Stimulated activated CD8-positive, alpha-beta memory T cell treated with anti-CD3 and anti-CD28 coated beads, Interleukin-15, amount 100 ng/mL, for 24 hours (primary cell): ENCODE measurements around the gene HEXD.
A peak's percentile ranks its signal among the peaks of the same experiment; 100 is the strongest.
"Not testable (repeated sequence)": the region's sequence is repeated elsewhere in the genome, so short reads cannot be mapped to it uniquely, and the experiment has no call there.

Experiments
- DNase-seq: peaks from one replicate; pipeline ENCODE4 v3.0.0-alpha.2; 2020; ENCODE audit warnings: low read depth

Gene HEXD

DNA sequence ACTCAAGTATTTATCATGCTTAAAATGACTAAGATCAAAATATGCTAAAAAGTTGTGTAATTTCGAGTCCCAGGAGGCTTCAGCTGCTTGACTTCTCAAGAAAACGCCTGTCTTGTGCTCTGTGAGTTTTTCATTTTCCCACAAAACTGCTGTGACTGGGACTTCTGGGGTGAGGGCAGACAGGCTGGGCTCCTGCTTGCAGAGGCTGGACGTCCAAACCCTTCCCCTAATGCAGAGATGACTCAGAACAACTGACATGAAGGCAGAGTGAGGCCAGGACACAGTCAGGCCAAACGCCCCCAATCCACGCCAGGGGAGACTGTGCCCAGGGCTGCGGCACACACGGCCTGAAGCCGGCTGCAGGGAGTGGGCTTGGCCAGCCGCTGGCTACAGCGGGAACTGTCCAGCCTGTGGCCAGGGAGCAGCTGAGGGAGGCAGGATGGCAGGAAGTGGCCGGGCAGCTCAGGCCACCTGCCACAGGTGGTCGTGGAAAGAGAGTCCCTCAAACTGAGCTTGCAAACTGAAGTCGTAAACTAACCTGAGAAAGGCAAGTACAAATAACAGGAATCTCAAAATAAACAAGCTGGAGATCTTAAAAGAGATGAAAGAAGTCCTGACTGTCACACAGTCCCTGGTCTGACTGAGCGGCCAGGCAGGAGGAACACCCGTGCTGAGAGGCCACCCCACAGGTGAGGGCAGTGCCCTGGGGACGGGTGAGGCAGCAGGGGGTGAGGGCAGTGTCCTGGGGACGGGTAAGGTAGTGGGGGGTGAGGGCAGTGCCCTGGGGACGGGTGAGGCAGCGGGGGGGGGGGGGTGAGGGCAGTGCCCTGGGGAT, 21.3 kb upstream of the HEXD start:
- DNase-seq, result no peak

DNA sequence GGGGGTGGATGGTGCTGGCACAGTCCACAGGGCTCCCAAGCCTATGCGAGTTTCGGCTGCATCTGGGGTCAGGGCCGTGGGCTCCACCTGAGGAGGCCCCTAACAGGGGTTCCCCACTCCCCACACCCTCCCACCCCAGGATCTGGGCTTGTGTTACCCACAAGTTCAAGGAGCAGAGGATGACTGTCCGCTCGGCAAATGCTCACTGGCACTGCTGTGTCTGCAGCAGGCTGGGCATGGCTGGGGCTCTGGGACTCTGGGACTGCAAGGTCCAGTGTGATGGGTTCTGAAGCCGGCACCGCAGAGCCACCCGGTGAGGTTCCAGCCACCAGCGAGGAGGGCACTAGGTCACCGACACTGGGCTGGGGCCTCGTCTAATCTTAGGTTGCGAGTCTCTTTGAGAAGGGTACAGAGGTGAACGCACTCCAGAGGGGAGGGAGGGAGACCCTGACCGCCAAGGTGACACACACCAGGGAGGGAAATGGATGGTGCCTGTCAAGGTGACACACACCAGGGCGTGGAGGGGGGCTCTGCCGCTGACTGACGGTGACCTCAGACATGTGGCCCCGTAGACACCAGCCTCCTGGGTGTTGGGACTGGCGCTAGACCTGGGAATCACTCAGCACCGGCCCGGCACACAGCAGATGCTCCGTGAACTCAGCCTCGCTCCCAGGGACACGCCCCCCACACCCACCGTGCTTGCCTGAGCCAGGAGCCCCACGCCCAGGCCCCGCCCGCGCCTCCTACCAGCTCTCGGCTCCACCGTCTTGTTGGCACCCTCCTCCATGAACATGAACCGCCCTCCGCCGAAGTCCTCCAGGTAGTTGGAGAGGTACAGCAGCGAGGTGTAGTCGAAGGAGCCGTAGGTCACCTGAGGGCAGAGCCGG, 20.5 kb upstream of the HEXD start:
- DNase-seq, result no peak

DNA sequence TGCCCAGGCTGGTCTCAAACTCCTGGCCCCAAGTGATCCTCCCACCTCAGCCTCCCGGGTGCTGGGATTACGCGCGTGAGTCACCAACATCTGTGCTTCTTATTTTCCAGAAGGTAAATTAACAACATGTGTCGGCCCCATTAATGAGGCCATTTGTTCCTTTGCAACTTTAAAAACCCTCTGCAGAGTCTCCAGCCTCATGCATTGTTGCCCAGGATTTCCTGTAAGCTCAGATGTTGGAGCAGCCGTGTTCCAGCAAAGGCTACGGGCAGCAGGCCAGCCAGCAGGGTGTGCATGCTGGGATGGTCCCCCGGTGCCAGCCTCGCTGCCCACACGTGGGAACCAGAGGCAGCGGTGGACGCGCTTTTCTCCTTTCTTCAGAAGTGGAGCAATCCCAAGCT, 19.1 kb upstream of the HEXD start:
- no peak for DNase-seq

DNA sequence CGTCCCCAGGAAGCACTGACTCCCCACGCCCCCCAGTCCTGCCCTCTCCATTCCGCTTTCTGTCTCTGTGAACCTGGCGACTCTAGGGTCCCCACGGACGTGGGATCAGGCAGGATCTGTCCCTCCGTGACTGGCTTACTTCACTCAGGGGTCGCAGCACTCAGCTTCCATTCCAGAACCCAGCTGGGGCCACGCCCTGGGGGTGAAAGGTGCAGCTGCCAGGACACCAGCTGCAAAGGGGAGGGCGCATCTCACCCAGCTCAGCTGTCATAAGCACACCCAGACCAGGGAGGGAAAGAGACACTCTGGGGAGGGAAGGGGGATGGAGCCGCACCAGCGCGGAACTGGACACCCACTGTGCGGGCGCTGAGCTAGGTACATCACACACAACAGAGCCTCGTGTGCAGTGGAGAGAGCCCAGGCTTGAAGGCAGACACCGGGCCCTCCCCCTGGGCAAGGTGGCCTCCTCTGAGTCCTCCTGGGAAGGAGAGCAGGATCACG, 18.5 kb upstream of the HEXD start:
- no peak for DNase-seq

DNA sequence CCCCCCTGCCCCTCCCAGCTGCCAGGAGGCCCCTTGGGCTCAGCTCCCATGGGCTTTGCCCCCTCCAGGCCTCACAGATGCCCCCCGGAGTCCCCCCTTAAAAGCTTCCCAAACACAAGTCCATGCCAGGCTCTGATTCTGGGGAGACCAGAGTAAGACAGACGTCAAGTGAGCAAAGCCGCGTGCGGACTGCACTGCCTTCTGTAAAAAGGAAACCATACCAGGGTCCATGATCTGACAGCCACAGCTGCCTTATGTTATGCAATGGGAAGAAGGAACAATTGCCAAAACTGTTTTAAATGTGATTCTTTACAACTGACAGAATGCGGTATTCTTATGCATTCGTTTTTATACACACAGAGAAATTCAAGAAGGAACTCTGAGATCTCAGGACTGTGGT, 17.9 kb upstream of the HEXD start:
- no peak for DNase-seq

DNA sequence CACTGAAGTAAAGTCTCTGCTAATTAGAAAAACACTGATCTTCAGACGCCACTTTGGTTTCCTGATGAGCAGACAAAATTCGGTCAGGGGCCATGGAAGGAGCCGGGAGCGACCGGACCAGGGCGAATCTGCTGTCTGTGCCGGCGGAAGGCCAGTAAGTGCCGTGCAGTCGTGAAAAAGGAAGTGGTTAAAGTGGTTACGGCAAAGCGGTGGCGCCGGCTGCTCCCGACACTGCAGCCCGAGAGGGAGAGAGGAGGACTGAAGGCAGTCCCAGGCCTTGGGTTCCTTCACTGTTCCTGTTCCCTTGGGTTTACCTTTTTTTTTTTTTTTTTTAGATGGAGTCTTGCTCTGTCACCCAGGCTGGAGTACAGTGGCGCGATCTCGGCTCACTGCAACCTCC, 17.3 kb upstream of the HEXD start:
- peak; percentile 22 for DNase-seq

DNA sequence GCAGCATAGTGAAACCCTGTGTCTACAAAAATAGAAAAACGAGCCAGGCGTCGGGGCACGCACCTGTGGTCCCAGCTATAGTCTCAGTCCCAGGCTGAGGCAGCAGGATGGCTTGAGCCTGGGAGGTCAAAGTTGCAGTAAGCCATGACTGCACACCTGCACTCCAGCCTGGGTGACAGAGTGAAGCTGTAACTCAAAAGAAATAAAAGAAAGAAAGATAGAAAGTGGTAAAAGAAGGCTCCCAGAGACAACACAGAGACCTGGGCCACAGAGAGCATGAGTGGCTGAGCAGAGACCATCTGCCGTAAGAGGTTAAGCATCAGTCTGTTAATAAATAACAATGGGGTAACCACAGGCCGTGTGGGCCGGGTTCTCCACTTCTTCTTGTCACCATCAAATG, 15.3 kb upstream of the HEXD start:
- DNase-seq, result no peak

DNA sequence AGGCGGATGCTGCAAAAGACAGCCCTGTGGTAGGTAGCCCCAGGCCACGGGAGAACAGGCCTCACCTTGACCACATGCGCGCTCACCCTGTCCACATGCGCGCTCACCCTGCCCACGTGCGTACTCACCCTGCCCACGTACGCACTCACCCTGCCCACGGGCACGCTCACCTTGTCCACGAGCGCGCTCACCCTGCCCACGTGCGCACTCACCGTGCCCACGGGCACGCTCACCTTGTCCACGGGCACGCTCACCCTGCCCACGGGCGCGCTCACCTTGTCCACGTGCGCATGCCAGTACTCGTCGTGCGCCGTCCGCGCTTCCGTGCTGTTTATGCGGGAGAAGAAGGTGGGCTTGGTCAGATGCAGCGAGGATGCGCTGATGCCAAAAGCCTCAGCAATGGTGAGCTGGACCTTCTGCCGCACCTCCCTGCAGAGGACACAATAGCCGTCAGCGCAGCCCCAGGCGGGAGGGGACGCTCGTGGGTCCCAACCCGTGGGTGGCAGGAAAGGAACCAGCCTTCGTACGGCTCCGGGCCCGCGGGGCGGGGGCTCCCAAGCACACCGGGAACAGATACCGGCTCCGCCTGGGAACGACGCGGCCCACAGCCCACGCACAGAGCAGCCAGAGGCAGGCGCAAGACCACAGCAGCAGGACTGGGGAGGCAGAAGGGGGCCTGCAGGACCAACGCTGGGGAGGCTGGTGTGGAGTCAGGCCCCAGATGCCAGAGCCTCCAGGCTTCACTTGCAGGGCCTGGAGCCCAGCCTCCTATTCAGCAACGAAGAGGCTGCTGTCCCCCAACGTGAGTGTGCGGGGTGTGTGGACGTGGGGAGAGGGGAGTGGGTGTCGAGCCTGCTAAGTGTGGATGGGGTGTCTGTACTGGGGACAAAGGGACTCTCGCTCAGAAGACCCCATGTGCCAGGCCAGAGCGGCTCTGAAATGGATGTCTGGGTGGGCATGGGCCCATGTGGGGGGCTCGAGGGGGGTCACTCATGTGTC, 14.2 kb upstream of the HEXD start:
- no peak for DNase-seq

DNA sequence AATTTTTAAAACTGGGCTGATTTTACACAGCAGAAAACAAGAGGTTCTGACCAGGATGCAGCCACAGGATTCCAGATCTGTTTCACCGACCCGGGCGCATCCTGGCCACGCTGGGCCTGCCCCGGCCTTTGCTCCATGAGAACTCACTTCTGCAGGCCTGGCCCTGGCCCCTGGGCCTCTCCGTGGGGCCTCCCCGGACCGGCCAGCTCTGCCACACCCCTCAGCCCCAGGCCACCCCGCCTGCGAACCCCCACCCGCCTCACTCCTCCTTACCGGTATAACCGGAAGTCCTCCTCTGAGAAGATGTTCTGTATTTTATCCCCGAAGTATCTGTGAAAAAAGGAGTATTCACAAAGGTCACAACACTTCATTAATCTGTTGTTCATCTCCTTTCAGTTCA, 13.1 kb upstream of the HEXD start:
- DNase-seq, result no peak

DNA sequence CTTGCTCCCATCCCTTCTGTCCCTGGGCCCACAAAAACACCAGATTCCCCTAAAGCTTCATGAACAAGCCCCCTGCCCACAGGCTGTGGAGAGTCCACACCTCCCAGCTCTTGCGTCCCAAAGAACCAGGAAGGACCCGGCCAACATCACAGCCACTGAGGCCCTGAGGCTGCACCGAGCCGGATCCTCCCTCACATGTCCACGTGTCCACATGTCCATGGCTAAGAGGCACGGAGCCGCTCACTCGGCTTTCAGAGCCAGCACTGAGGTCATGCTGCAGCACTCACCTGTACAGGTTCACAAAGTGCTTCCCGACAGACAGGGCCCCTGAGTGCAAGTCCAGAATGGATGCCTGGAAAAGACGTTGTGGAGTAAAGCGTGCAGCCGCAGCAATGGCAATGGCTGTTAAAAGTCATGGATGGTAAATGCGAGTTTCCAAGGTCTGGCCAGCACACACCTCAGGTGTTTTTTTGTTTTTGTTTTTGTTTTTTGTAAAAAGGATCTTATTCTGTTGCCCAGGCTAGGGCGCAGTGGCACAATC, 11.9 kb upstream of the HEXD start:
- DNase-seq, result no peak

DNA sequence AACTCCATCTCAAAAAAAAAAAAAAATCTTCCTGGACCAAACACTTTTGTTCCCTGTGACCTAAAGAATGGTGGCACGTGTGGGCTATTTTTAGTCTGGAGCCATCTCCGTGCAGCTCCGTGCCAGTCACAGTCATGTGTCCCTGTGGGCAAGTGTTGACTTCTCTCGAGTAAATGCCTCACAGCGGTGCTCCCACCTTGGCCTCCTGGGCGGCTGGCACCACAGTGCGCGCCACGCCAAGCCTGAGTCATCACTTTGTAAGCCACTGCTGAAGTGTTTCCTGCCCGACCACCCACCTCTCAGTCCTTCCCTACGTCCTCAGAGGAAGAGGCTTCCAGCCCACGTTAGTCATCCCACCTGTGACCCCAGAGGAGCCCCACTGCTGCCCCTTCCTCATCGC, 10.9 kb upstream of the HEXD start:
- no peak for DNase-seq

DNA sequence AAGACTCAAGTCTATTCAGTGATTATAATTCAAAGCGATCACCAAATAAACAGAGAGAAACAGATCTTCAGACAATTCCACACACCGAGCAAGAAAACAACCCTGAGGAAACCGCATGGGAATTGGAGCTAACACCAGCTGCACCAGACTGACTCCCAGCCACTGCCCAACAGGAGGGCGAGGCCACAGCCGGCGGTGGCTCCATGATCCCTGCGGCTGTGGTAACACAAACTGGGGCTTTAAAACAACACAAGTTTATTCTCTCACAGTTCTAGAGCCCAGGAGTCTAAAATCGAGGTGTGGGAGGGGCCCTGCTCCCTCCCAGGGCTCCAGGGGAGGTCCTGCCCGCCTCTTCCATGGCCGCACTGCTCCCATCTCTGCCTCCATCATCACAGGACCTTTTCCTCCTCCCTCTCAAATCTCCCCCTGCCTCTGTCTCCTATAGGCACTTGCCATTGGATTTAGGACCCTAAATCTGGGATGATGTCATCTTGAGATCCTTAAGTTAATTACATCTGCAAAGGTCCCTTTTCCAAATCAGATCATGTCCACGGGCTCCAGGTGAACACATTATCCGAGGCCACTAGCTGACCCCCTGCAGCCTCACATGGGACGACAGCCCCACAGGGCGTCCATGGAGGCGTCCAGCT, 9.7 kb upstream of the HEXD start:
- no peak for DNase-seq

DNA sequence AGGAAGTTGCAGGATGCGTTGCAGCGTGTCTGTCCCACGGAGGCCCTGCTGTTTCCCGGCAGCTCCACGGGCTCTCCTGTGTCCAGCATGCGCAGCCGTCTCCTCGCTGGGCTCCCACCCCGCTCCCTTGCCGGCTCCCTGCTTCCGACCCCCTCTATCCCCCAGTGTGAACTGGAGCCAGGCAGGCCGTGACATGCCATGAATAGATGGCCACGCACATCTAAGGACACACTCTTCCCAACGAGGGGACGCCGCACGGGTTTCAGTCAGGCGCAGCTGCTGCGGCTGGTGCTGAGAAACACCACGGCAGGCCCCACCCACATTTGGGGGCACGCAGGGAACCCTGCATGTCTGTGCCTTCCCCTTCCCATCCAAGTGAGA, 9.2 kb upstream of the HEXD start:
- DNase-seq, result no peak

DNA sequence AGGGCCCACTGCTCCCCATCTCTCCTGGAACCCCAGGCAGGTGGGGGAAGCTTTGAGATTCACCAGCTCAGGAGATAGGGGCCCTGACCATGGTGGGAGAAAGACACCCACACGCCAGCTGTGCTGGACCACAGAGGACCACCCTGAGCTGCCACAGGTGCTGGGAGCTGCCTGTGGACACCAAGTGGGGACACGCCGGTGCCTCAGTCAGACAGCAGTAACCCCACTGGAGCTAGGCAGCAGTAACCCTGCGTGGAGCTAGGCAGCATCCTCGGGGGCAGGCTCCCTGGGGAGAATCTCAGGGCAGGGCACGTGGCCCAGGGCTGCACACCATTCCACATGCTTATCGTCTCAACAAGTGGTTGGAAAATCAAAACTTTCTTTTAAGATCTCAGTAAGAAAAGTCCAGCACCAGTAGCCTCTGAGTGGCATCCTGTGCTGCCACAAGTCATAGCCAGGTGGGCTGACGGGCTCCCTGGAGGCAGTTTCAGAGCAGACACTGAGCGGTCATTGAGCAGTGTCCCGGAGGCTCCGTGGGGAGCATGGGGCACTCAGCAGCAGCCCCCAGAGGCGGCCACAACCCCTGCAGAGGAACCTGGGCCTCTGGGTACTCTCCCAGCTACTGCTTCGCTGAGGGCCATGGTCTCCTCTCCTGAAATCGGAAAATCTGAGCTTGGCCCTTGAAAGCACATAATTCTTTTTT, 8.0 kb upstream of the HEXD start:
- DNase-seq, result no peak

DNA sequence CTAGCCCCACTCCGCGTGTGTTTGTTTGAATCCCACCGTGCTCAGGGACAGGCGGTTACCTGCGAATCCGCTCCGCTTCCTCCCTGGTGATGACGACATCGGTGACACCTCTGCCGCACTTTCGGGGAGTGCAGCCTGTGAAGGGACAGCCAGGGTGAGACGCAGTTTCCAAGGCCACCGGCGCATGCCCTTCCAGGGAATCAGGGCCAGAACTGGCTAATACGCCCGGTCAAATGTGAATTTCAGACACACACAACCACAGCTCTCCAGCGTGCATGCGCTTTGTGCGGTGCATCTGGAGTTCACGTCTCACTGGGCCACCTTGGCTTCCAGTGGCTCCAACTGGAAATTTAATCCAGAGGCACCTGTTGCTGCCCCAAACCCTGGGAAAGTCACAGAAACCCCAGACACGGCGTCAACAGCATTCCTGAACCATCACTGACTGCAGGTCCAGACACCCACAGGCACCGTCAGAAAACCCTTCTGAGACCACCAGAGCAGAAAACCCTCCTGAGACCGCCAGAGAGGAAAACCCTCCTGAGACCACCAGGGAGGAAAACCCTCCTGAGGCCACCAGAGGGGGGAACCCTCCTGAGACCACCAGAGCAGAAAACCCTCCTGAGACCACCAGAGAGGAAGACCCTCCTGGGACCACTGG, 6.6 kb upstream of the HEXD start:
- DNase-seq, result no peak

DNA sequence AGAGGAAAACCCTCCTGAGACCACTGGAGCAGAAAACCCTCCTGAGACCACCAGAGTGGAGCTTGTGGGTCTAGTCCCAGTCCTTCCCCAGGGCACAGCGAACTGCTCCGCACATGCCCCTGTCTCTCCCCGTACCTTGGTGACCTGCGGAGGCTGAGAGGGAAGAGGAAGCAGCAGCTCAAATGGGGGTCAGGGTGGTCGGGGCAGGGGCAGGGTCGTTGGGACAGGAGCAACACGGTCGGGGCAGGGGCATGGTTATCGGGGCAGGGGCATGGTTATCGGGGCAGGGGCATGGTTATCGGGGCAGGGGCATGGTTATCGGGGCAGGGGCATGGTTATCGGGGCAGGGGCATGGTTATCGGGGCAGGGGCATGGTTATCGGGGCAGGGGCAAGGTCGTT, 6.1 kb upstream of the HEXD start:
- DNase-seq, result not testable (repeated sequence)

DNA sequence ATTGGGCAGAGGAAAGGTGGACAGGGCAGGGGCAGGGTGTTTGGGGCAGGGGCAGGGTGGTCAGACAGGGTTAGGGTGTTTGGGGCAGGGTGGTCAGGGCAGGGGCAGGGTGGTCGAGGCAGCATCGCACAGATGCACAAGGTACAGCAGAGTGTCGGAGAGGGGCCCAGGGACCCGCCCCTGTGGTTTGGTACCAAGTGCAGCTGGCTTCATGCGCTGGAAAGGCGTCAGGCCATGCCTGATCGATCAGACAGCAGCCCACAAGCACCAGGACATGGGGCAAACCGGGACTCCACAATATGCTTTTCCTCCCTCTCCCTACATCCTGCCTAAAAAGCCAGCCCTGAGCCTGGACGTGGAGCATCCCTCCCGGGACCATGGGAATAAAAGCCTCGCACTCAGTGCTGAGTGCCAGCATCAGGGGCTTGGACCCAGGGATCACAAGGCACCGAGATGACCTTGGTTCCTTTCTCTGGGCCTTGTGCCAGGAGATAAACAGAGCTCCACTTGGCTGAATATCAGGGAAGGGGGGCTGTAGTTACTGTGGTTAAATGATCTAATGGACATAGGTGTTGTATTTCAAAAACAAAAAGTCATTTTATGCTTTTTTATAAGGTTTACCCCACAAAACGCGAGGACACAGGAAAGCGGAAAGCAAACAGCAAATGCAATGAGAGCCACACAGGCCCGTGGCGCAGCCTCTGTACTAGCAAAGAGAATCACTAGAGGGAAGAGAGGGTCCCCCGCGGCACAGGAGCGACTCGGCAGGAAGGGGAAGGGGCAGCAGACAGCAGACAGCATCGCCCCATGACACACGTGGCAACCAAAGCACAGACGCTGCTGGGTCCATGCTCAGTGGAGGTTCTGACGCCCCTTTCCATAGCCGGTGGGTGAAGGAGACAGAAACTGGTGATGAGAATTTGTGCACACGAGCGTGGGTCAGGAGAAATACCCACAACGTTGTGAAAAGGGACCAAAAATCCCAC, 5.3 kb upstream of the HEXD start:
- DNase-seq, result no peak

DNA sequence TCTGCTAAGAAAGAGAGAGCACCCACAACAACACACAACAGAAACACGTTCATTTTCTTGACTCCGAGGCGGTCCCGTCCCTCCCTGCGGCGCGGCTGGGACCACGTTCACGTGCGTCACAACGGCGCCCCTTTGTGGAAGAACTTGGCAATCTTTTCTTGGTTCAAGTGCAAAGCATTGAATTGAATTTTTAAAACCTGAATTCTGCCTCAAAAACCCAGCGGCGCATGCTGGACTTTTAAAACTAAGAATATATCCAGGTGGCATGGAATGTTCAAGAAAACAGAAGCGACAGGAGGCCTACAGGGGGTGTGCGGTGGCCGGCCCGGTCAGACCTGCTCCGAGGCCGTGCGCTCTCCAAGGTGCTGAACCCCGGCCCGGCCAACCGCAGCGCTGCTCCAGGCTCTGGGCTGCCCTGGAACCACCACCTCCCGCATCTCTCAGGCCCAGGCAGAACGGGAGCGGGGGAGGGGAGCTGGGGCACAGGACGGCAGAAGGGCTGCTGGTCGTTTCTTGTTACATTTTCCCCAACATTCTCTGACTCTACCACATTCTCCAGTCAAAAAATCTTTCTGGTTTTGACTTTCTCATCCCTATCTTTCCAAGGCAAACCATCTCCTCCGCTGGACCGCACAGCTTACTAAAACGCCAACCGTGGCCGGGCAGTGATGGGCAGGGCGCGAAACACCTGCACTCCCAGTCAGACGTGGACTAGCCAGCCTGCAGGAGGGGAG, 3.4 kb upstream of the HEXD start:
- peak; percentile 39 for DNase-seq
